Muscle layer of duodenum (tissue), 2 donors: ENCODE measurements around the gene LIMK2.
"Not testable (repeated sequence)": the region's sequence is repeated elsewhere in the genome, so short reads cannot be mapped to it uniquely, and the experiment has no call there.

Experiments
- H3K27ac ChIP-seq: one replicate; pipeline ENCODE4 v1.7.0; 2013; ENCODE audit warnings: mild to moderate bottlenecking, low read length
- H3K27me3 ChIP-seq: one replicate; pipeline ENCODE4 v1.7.0; 2013; ENCODE audit warnings: low read depth, mild to moderate bottlenecking, control low read depth, low read length
- H3K36me3 ChIP-seq, 2 donors: one replicate each; pipeline ENCODE4 v1.7.0; 2013; ENCODE audit warnings: low read length in 2 of 2, control low read depth in 1 of 2, mild to moderate bottlenecking in 1 of 2; ENCODE audit not compliant: insufficient read depth in 2 of 2, control insufficient read depth in 1 of 2
- H3K4me1 ChIP-seq, 2 donors: one replicate each; pipeline ENCODE4 v1.7.0; 2013; ENCODE audit warnings: low read length in 2 of 2, mild to moderate bottlenecking in 2 of 2, control low read depth in 1 of 2, moderate library complexity in 1 of 2; ENCODE audit not compliant: insufficient read depth in 2 of 2, control insufficient read depth in 1 of 2
- H3K4me3 ChIP-seq, 2 donors: one replicate each; pipeline ENCODE4 v1.7.0; 2013; ENCODE audit warnings: low read length in 2 of 2, low read depth in 1 of 2, mild to moderate bottlenecking in 1 of 2
- H3K9me3 ChIP-seq, 2 donors: one replicate each; pipeline ENCODE4 v1.7.0; 2013; ENCODE audit warnings: low read length in 2 of 2, control low read depth in 1 of 2, mild to moderate bottlenecking in 1 of 2; ENCODE audit not compliant: control insufficient read depth in 1 of 2
- donor health status: healthy.

LIMK2 gene

GRCh38 chr22:31230871-31231621 lies 18.9 kb downstream of the LIMK2 start:
- Histone ChIP-seq H3K4me3 (peak overlapping the region in 1 of 2 donors; percentile 0), H3K27ac (peak overlapping the region; percentile 85), H3K36me3 (no peaks in the 10 kb centered on the region), H3K4me1 (peaks cover 26 to 34% of the 10 kb centered on the region in 2 donors), H3K9me3 (no peaks in the 10 kb centered on the region), H3K27me3 (no peaks in the 10 kb centered on the region)

GRCh38 chr22:31233001-31233400 lies 20.9 kb downstream of the LIMK2 start:
- H3K27me3 ChIP-seq, result no peaks in the 10 kb centered on the region
- no peaks in the 10 kb centered on the region for H3K36me3 ChIP-seq
- no peaks in the 10 kb centered on the region for H3K9me3 ChIP-seq
- peak overlapping the region; percentile 6 for H3K27ac ChIP-seq
- H3K4me1 ChIP-seq, result peaks cover 19 to 26% of the 10 kb centered on the region in 2 donors
- no peak overlapping the region for H3K4me3 ChIP-seq

- Histone ChIP-seq H3K4me1 (peaks cover 6 to 15% of the 10 kb centered on the region in 2 donors), H3K4me3 (no peak overlapping the region), H3K27ac (peak overlapping the region; percentile 34)
Measured at GRCh38 chr22:31235081-31235480, 23.0 kb downstream of the LIMK2 start.

GRCh38 chr22:31236044-31236443 lies 23.9 kb downstream of the LIMK2 start:
- not testable (repeated sequence) for H3K4me1 ChIP-seq, H3K36me3 ChIP-seq, H3K27ac ChIP-seq, H3K4me3 ChIP-seq, H3K27me3 ChIP-seq, H3K9me3 ChIP-seq

More at GRCh38 chr22:31235081-31235480, 23.0 kb downstream of the LIMK2 start:
- Histone ChIP-seq H3K36me3 (peaks cover 0 to 6% of the 10 kb centered on the region in 2 donors), H3K9me3 (no peaks in the 10 kb centered on the region), H3K27me3 (no peaks in the 10 kb centered on the region)

GRCh38 chr22:31238057-31238456 lies 26.0 kb downstream of the LIMK2 start:
- no peaks in the 10 kb centered on the region for H3K4me1 ChIP-seq
- no peak overlapping the region for H3K4me3 ChIP-seq
- H3K27me3 ChIP-seq, result no peaks in the 10 kb centered on the region
- peaks cover 6 to 7% of the 10 kb centered on the region in 2 donors for H3K36me3 ChIP-seq
- no peak overlapping the region for H3K27ac ChIP-seq
- no peaks in the 10 kb centered on the region for H3K9me3 ChIP-seq

- Histone ChIP-seq H3K9me3 (no peaks in the 10 kb centered on the region), H3K27me3 (no peaks in the 10 kb centered on the region), H3K4me1 (peaks cover 6 to 13% of the 10 kb centered on the region in 2 donors), H3K27ac (no peak overlapping the region), H3K4me3 (no peak overlapping the region), H3K36me3 (peaks cover 7 to 9% of the 10 kb centered on the region in 2 donors)
Measured at GRCh38 chr22:31239771-31240370, 27.8 kb downstream of the LIMK2 start.

GRCh38 chr22:31241200-31241599 lies 29.1 kb downstream of the LIMK2 start:
- H3K4me1 ChIP-seq, result peaks cover 7 to 15% of the 10 kb centered on the region in 2 donors
- H3K36me3 ChIP-seq, result peaks cover 7 to 9% of the 10 kb centered on the region in 2 donors
- no peaks in the 10 kb centered on the region for H3K27me3 ChIP-seq
- H3K9me3 ChIP-seq, result no peaks in the 10 kb centered on the region
- no peak overlapping the region for H3K4me3 ChIP-seq
- H3K27ac ChIP-seq, result no peak overlapping the region

GRCh38 chr22:31241936-31242335 lies 29.8 kb downstream of the LIMK2 start:
- Histone ChIP-seq H3K27ac (no peak overlapping the region), H3K9me3 (no peaks in the 10 kb centered on the region), H3K27me3 (no peaks in the 10 kb centered on the region), H3K4me3 (no peak overlapping the region), H3K4me1 (peaks cover 7 to 15% of the 10 kb centered on the region in 2 donors), H3K36me3 (peaks cover 7 to 9% of the 10 kb centered on the region in 2 donors)

GRCh38 chr22:31243339-31244045 lies 31.4 kb downstream of the LIMK2 start:
- Histone ChIP-seq H3K4me1 (peaks cover 7 to 26% of the 10 kb centered on the region in 2 donors), H3K27ac (no peak overlapping the region), H3K36me3 (peaks cover 7 to 9% of the 10 kb centered on the region in 2 donors), H3K27me3 (no peaks in the 10 kb centered on the region), H3K9me3 (no peaks in the 10 kb centered on the region), H3K4me3 (no peak overlapping the region)

GRCh38 chr22:31244046-31244942 lies 32.2 kb downstream of the LIMK2 start:
- Histone ChIP-seq H3K36me3 (peaks cover 7% of the 10 kb centered on the region in 2 donors), H3K27ac (peak overlapping the region; percentile 10), H3K9me3 (no peaks in the 10 kb centered on the region), H3K4me1 (peaks cover 13 to 34% of the 10 kb centered on the region in 2 donors), H3K4me3 (no peak overlapping the region), H3K27me3 (no peaks in the 10 kb centered on the region)
